ENCODE measurements around the gene DHX9. TPM values are rescaled to one million over a fixed set of nuclear protein-coding genes. Genes with fewer than 3 reads are reported as not detected.

The DHX9 gene
- total RNA-seq, 1 experiment from 2014 or later, result 220 TPM

GRCh38 chr1:182910143-182910542 lies 71.0 kb downstream of the DHX9 start:
- Histone ChIP-seq H2AFZ (ENCODE audit: low read depth, low read length, poor library complexity, severe bottlenecking) (no peak overlapping the region), H3K4me2 (ENCODE audit: low read length) (0 out of 2 replicates have a peak overlapping the region, but pooled peaks have one; percentile 3), H3K27ac (ENCODE audit: low read depth, low read length) (no peak overlapping the region), H3K4me1 (ENCODE audit: control insufficient read depth in 1 of 2, insufficient read depth in 2 of 2, low read length in 2 of 2) (peaks cover 0 to 10% of the 10 kb centered on the region in 2 experiments; a peak in 1 of 4 replicates), H3K4me3 (replicated peaks in 1 of 2; ENCODE audit: low read depth in 1 of 2, low read length in 2 of 2) (no peak overlapping the region), H3K9ac (ENCODE audit: low read length) (no peak overlapping the region), H3K9me2 (ENCODE audit: insufficient read depth) (peaks cover 3% of the 10 kb centered on the region; the same call in 1 of the 2 replicates), H3K9me3 (ENCODE audit: control insufficient read depth in 1 of 2, insufficient read depth in 1 of 2, low read depth in 1 of 2, low read length in 2 of 2) (peaks cover 0 to 4% of the 10 kb centered on the region in 2 experiments; a peak in 1 of 4 replicates), H3K36me3 (ENCODE audit: control insufficient read depth in 1 of 2, insufficient read depth in 2 of 2, low read length in 2 of 2) (no peaks in the 10 kb centered on the region), H3K27me3 (ENCODE audit: insufficient read depth, low read length) (no peaks in the 10 kb centered on the region), H3K79me2 (ENCODE audit: insufficient read depth, low read length) (no peaks in the 10 kb centered on the region), H4K20me1 (ENCODE audit: insufficient read depth) (no peaks in the 10 kb centered on the region)
- no TSS peak for BruUV-seq (replicated peaks)
- intact Hi-C loops (cut with micrococcal nuclease), result no loop called here
- RAD21 ChIA-PET (ENCODE audit: low non-redundant PET in 1 of 2, low total read pairs in 2 of 2, uncharacterized antibody in 2 of 2, unreplicated experiment in 2 of 2), result no interaction called here
- ATAC-seq (peak; percentile 81), DNase-seq (ENCODE audit: low read depth, low spot score) (peak; percentile 6)
- CTCF ChIA-PET, result no interaction called here
- TF ChIP-seq ZNF274 (IDR thresholded peaks at IDR 0.05; ENCODE audit: low read depth, low read length) (no peak), SIN3A (IDR thresholded peaks at IDR 0.05; ENCODE audit: low read depth) (no peak), CTCF (IDR thresholded peaks at IDR 0.05 in 2 of 3, conservative IDR thresholded peaks at IDR 0.05 in 1 of 3; ENCODE audit: borderline replicate concordance in 1 of 3, insufficient read depth in 1 of 3, low read depth in 2 of 3, low read length in 2 of 3) (peak; percentile 16 to 36 (median 33); a peak in 3 of 6 replicates), CEBPB (IDR thresholded peaks at IDR 0.05; ENCODE audit: low read depth) (no peak), ELF1 (IDR thresholded peaks at IDR 0.05; ENCODE audit: borderline replicate concordance, low read depth) (no peak), YY1 (IDR thresholded peaks at IDR 0.05; ENCODE audit: extremely low read depth, insufficient replicate concordance, low read depth, low read length) (peak; percentile 33), EZH2phosphoT487 (IDR thresholded peaks at IDR 0.05; ENCODE audit: borderline replicate concordance) (no peak), RAD21 (IDR thresholded peaks at IDR 0.05; ENCODE audit: low read depth) (peak; percentile 58), SP1 (IDR thresholded peaks at IDR 0.05; ENCODE audit: low read depth) (no peak), CBX3 (IDR thresholded peaks at IDR 0.05; ENCODE audit: low read depth) (no peak), ZBTB33 (IDR thresholded peaks at IDR 0.05; ENCODE audit: extremely low read depth, insufficient replicate concordance, low read length) (no peak), POLR2AphosphoS5 (IDR thresholded peaks at IDR 0.05; ENCODE audit: low read depth, low read length) (no peak), SRF (IDR thresholded peaks at IDR 0.05; ENCODE audit: low read depth) (no peak)
- TF ChIP-seq, protein P1, sequence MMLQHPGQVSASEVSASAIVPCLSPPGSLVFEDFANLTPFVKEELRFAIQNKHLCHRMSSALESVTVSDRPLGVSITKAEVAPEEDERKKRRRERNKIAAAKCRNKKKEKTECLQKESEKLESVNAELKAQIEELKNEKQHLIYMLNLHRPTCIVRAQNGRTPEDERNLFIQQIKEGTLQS (IDR thresholded peaks at IDR 0.05), result no peak
- TF ChIP-seq, protein P2, sequence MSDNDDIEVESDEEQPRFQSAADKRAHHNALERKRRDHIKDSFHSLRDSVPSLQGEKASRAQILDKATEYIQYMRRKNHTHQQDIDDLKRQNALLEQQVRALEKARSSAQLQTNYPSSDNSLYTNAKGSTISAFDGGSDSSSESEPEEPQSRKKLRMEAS (IDR thresholded peaks at IDR 0.05), result no peak
- TF ChIP-seq, protein P3, sequence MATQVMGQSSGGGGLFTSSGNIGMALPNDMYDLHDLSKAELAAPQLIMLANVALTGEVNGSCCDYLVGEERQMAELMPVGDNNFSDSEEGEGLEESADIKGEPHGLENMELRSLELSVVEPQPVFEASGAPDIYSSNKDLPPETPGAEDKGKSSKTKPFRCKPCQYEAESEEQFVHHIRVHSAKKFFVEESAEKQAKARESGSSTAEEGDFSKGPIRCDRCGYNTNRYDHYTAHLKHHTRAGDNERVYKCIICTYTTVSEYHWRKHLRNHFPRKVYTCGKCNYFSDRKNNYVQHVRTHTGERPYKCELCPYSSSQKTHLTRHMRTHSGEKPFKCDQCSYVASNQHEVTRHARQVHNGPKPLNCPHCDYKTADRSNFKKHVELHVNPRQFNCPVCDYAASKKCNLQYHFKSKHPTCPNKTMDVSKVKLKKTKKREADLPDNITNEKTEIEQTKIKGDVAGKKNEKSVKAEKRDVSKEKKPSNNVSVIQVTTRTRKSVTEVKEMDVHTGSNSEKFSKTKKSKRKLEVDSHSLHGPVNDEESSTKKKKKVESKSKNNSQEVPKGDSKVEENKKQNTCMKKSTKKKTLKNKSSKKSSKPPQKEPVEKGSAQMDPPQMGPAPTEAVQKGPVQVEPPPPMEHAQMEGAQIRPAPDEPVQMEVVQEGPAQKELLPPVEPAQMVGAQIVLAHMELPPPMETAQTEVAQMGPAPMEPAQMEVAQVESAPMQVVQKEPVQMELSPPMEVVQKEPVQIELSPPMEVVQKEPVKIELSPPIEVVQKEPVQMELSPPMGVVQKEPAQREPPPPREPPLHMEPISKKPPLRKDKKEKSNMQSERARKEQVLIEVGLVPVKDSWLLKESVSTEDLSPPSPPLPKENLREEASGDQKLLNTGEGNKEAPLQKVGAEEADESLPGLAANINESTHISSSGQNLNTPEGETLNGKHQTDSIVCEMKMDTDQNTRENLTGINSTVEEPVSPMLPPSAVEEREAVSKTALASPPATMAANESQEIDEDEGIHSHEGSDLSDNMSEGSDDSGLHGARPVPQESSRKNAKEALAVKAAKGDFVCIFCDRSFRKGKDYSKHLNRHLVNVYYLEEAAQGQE (IDR thresholded peaks at IDR 0.05; ENCODE audit: low read depth), result no peak
- POLR2A ChIA-PET, result no interaction called here

All from HCT116 (cell line).